ENCODE data around the gene GDF9. TPM values are rescaled to one million over a fixed set of nuclear protein-coding genes. Genes with fewer than 3 reads are reported as not detected.

GDF9 gene
- total RNA-seq, 1 experiment from 2014 or later = 0.13 TPM

- DNase-seq (ENCODE audit: low read depth, low spot score) = no peak
- in situ Hi-C loops (cut with HindIII; ENCODE audit: low pct_unique_long_range_greater_than_20kb, low sequenced_read_pairs) = no loop called here
Measured at GRCh38 chr5:132825834-132826391, 40.4 kb downstream of the GDF9 start.

- no peak for DNase-seq (ENCODE audit: low read depth, low spot score)
- in situ Hi-C loops (cut with HindIII; ENCODE audit: low pct_unique_long_range_greater_than_20kb, low sequenced_read_pairs) = no loop called here
Measured at GRCh38 chr5:132825033-132825833, 41.0 kb downstream of the GDF9 start.

- in situ Hi-C loops (cut with HindIII; ENCODE audit: low pct_unique_long_range_greater_than_20kb, low sequenced_read_pairs) = no loop called here
- no peak for DNase-seq (ENCODE audit: low read depth, low spot score)
Measured at GRCh38 chr5:132824426-132824825, 41.8 kb downstream of the GDF9 start.

GRCh38 chr5:132823481-132824050 lies 42.7 kb downstream of the GDF9 start:
- in situ Hi-C loops (cut with HindIII; ENCODE audit: low pct_unique_long_range_greater_than_20kb, low sequenced_read_pairs) = no loop called here
- DNase-seq (ENCODE audit: low read depth, low spot score) = no peak

GRCh38 chr5:132822650-132823480 lies 43.4 kb downstream of the GDF9 start:
- no peak for DNase-seq (ENCODE audit: low read depth, low spot score)
- in situ Hi-C loops (cut with HindIII; ENCODE audit: low pct_unique_long_range_greater_than_20kb, low sequenced_read_pairs) = no loop called here

- peak; percentile 36 for DNase-seq (ENCODE audit: low read depth, low spot score)
- in situ Hi-C loops (cut with HindIII; ENCODE audit: low pct_unique_long_range_greater_than_20kb, low sequenced_read_pairs) = no loop called here
Measured at GRCh38 chr5:132821791-132822190, 44.5 kb downstream of the GDF9 start.

- DNase-seq (ENCODE audit: low read depth, low spot score) = no peak
- in situ Hi-C loops (cut with HindIII; ENCODE audit: low pct_unique_long_range_greater_than_20kb, low sequenced_read_pairs) = no loop called here
Measured at GRCh38 chr5:132821350-132821749, 44.9 kb downstream of the GDF9 start.

GRCh38 chr5:132820162-132820754 lies 46.0 kb downstream of the GDF9 start:
- DNase-seq (ENCODE audit: low read depth, low spot score) = peak; percentile 92
- in situ Hi-C loops (cut with HindIII; ENCODE audit: low pct_unique_long_range_greater_than_20kb, low sequenced_read_pairs) = no loop called here

GRCh38 chr5:132819468-132819867 lies 46.8 kb downstream of the GDF9 start:
- DNase-seq (ENCODE audit: low read depth, low spot score) = no peak
- in situ Hi-C loops (cut with HindIII; ENCODE audit: low pct_unique_long_range_greater_than_20kb, low sequenced_read_pairs) = no loop called here

- in situ Hi-C loops (cut with HindIII; ENCODE audit: low pct_unique_long_range_greater_than_20kb, low sequenced_read_pairs) = no loop called here
- DNase-seq (ENCODE audit: low read depth, low spot score) = no peak
Measured at GRCh38 chr5:132817011-132817410, 49.3 kb downstream of the GDF9 start.

- no peak for DNase-seq (ENCODE audit: low read depth, low spot score)
- in situ Hi-C loops (cut with HindIII; ENCODE audit: low pct_unique_long_range_greater_than_20kb, low sequenced_read_pairs) = no loop called here
Measured at GRCh38 chr5:132816554-132816953, 49.7 kb downstream of the GDF9 start.

GRCh38 chr5:132816083-132816482 lies 50.2 kb downstream of the GDF9 start:
- no peak for DNase-seq (ENCODE audit: low read depth, low spot score)
- in situ Hi-C loops (cut with HindIII; ENCODE audit: low pct_unique_long_range_greater_than_20kb, low sequenced_read_pairs) = no loop called here

- no peak for DNase-seq (ENCODE audit: low read depth, low spot score)
- in situ Hi-C loops (cut with HindIII; ENCODE audit: low pct_unique_long_range_greater_than_20kb, low sequenced_read_pairs) = no loop called here
Measured at GRCh38 chr5:132815454-132815853, 50.8 kb downstream of the GDF9 start.

GRCh38 chr5:132814503-132815294 lies 51.6 kb downstream of the GDF9 start:
- in situ Hi-C loops (cut with HindIII; ENCODE audit: low pct_unique_long_range_greater_than_20kb, low sequenced_read_pairs) = no loop called here
- DNase-seq (ENCODE audit: low read depth, low spot score) = no peak

GRCh38 chr5:132813599-132814502 lies 52.4 kb downstream of the GDF9 start:
- in situ Hi-C loops (cut with HindIII; ENCODE audit: low pct_unique_long_range_greater_than_20kb, low sequenced_read_pairs) = no loop called here
- DNase-seq (ENCODE audit: low read depth, low spot score) = no peak

Data from SK-MEL-5 (cell line).